ENCODE measurements around the gene HCST. TPM values are rescaled to one million over a fixed set of nuclear protein-coding genes. Genes with fewer than 3 reads are reported as not detected.
A peak's percentile ranks its signal among the peaks of the same experiment; 100 is the strongest.

HCST gene
- total and polyA plus RNA-seq, 7 donors, result 1.1 to 4.7 (median 3.5) TPM

GRCh38 chr19:35862528-35862927 is 39.8 kb upstream of the HCST start:
- Histone ChIP-seq H3K27me3 (ENCODE audit: insufficient read depth in 3 of 3, low read length in 2 of 3) (peaks cover 0 to 79% (median 35%) of the 10 kb centered on the region in 3 donors), H3K27ac (no peak overlapping the region), H3K36me3 (ENCODE audit: insufficient read depth in 1 of 2, low read depth in 1 of 2) (no peaks in the 10 kb centered on the region), H3K9me3 (no peaks in the 10 kb centered on the region), H3K4me1 (no peaks in the 10 kb centered on the region), H3K4me3 (no peak overlapping the region)
- TF ChIP-seq CTCF (IDR thresholded peaks at IDR 0.05), result no peak
- ATAC-seq, result no peak
- WGBS, 3 donors, result 65 to 71% (median 70%) methylated on average over 14 of the region's 14 CpGs
- intact Hi-C loops (cut with DNase I), result no loop called here
- no peak for DNase-seq

GRCh38 chr19:35863018-35863417 is 39.3 kb upstream of the HCST start:
- Histone ChIP-seq H3K36me3 (ENCODE audit: insufficient read depth in 1 of 2, low read depth in 1 of 2) (no peaks in the 10 kb centered on the region), H3K27ac (no peak overlapping the region), H3K9me3 (no peaks in the 10 kb centered on the region), H3K4me3 (no peak overlapping the region), H3K4me1 (no peaks in the 10 kb centered on the region), H3K27me3 (ENCODE audit: insufficient read depth in 3 of 3, low read length in 2 of 3) (peaks cover 0 to 83% (median 32%) of the 10 kb centered on the region in 3 donors)
- WGBS, 3 donors, result 80 to 85% (median 84%) methylated on average over 5 of the region's 5 CpGs
- no peak for TF ChIP-seq CTCF (IDR thresholded peaks at IDR 0.05)
- no peak for DNase-seq
- ATAC-seq, result no peak
- intact Hi-C loops (cut with DNase I), result no loop called here

GRCh38 chr19:35868172-35868822 is 34.0 kb upstream of the HCST start, which contains the start of gene APLP1:
APLP1 (plus strand) TSS chr19:35868574; CDS start chr19:35868637, 63 bp downstream.
- ATAC-seq (peak; percentile 62 to 72 (median 70)), DNase-seq (peak; percentile 66 to 68)
- Histone ChIP-seq H3K4me3 (peak within 1 kb of the TSS; percentile 60), H3K4me1 (peaks cover 6% of the 10 kb centered on the region), H3K27me3 (ENCODE audit: insufficient read depth in 3 of 3, low read length in 2 of 3) (peaks cover 0 to 76% (median 22%) of the 10 kb centered on the region in 3 donors), H3K27ac (no peak within 1 kb of the TSS), H3K36me3 (ENCODE audit: insufficient read depth in 1 of 2, low read depth in 1 of 2) (no peaks in the 10 kb centered on the region), H3K9me3 (no peaks in the 10 kb centered on the region)
- no peak for TF ChIP-seq CTCF (IDR thresholded peaks at IDR 0.05)
- 0 to 1% (median 1%) methylated on average over 41 to 60 of the region's 60 CpGs for WGBS, 3 donors
- intact Hi-C loops (cut with DNase I), result no loop called here

GRCh38 chr19:35868823-35869326 is 33.5 kb upstream of the HCST start:
- no peak for DNase-seq
- Histone ChIP-seq H3K27ac (no peak overlapping the region), H3K36me3 (ENCODE audit: insufficient read depth in 1 of 2, low read depth in 1 of 2) (no peaks in the 10 kb centered on the region), H3K4me3 (peak overlapping the region; percentile 60), H3K9me3 (no peaks in the 10 kb centered on the region), H3K4me1 (peaks cover 6% of the 10 kb centered on the region), H3K27me3 (ENCODE audit: insufficient read depth in 3 of 3, low read length in 2 of 3) (peaks cover 0 to 72% (median 22%) of the 10 kb centered on the region in 3 donors)
- intact Hi-C loops (cut with DNase I), result no loop called here
- no peak for TF ChIP-seq CTCF (IDR thresholded peaks at IDR 0.05)
- WGBS, 3 donors, result 2 to 4% (median 2%) methylated on average over 11 to 15 of the region's 15 CpGs
- peak in 1 of 4 donors; percentile 14 for ATAC-seq

All from psoas muscle (tissue), 8 donors.